ENCODE results near the gene KCND3. TPM values are rescaled to one million over a fixed set of nuclear protein-coding genes. Genes with fewer than 3 reads are reported as not detected.

Gene KCND3
- total and polyA plus RNA-seq, 2 donors from 2014 or later: 1.2 to 12.6 TPM

DNA sequence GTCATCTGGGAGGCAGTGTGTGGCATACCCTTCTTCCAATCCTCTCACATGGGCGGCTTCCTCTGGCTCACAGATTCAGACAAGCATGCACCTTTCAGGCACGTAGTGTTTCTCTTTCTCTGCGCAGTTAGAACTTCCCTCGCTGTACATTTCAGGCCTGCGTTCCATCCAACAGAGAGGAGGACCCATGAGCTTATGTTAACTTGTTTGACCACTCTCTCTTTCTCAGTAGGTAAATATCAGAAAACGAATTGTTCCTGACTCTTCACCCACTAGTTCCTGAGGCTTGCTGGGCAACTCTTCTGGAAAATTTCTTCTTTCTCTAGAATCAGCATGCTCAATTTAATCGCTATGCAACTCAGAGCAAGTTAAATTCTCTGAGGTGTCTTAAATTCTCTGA, 148.3 kb downstream of the KCND3 start:
- H3K36me3 ChIP-seq (ENCODE audit: control insufficient read depth in 2 of 3, insufficient read depth in 3 of 3, low read length in 3 of 3): no peaks in the 10 kb centered on the region
- H3K4me3 ChIP-seq (ENCODE audit: low read length in 3 of 3): no peak overlapping the region
- FAIRE-seq: no peak
- TF ChIP-seq, protein P1, sequence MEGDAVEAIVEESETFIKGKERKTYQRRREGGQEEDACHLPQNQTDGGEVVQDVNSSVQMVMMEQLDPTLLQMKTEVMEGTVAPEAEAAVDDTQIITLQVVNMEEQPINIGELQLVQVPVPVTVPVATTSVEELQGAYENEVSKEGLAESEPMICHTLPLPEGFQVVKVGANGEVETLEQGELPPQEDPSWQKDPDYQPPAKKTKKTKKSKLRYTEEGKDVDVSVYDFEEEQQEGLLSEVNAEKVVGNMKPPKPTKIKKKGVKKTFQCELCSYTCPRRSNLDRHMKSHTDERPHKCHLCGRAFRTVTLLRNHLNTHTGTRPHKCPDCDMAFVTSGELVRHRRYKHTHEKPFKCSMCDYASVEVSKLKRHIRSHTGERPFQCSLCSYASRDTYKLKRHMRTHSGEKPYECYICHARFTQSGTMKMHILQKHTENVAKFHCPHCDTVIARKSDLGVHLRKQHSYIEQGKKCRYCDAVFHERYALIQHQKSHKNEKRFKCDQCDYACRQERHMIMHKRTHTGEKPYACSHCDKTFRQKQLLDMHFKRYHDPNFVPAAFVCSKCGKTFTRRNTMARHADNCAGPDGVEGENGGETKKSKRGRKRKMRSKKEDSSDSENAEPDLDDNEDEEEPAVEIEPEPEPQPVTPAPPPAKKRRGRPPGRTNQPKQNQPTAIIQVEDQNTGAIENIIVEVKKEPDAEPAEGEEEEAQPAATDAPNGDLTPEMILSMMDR (IDR thresholded peaks at IDR 0.05; ENCODE audit: borderline replicate concordance, extremely low read depth, insufficient read depth): no peak
- no peaks in the 10 kb centered on the region for H3K4me1 ChIP-seq (ENCODE audit: control insufficient read depth in 2 of 3, insufficient read depth in 2 of 3, low read depth in 1 of 3, low read length in 3 of 3)
- DNase-seq: no peak
- H3K9ac ChIP-seq (ENCODE audit: low read length in 3 of 3): no peak overlapping the region
- H3K9me3 ChIP-seq (ENCODE audit: control insufficient read depth in 2 of 3, insufficient read depth in 1 of 3, low read length in 3 of 3): no peaks in the 10 kb centered on the region
- H3K27me3 ChIP-seq (ENCODE audit: control insufficient read depth, insufficient read depth, low read length): no peaks in the 10 kb centered on the region
- intact Hi-C loops (cut with DNase I): no loop called here
- no peak overlapping the region for H3K27ac ChIP-seq (ENCODE audit: low read depth in 2 of 2, low read length in 2 of 2)

DNA sequence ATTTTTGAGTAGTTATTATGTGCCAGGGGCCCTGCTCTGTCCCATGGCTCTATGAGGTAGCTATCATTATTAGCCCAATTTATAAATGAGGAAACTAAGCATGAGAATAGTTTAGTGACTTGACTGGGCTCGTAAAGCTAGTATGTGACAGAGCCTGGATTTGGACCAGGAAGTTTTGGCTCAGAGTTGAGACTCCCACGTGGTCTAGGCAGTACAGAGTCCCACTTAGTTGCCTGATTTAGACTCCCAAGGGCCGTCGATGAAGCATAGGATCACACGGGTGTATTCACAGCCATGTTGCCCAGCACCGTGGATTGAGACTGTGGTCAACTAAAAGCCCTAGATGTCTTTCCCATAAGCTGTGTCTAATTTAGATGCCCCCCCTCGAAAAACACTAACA, 152.1 kb downstream of the KCND3 start:
- H3K9ac ChIP-seq (ENCODE audit: low read length in 3 of 3): no peak overlapping the region
- DNase-seq (no peak), FAIRE-seq (no peak)
- no peaks in the 10 kb centered on the region for H3K27me3 ChIP-seq (ENCODE audit: control insufficient read depth, insufficient read depth, low read length)
- no peak overlapping the region for H3K27ac ChIP-seq (ENCODE audit: low read depth in 2 of 2, low read length in 2 of 2)
- H3K36me3 ChIP-seq (ENCODE audit: control insufficient read depth in 2 of 3, insufficient read depth in 3 of 3, low read length in 3 of 3): no peaks in the 10 kb centered on the region
- TF ChIP-seq, protein P1 (IDR thresholded peaks at IDR 0.05; ENCODE audit: borderline replicate concordance, extremely low read depth, insufficient read depth): no peak
- H3K4me3 ChIP-seq (ENCODE audit: low read length in 3 of 3): no peak overlapping the region
- intact Hi-C loops (cut with DNase I): no loop called here
- H3K9me3 ChIP-seq (ENCODE audit: control insufficient read depth in 2 of 3, insufficient read depth in 1 of 3, low read length in 3 of 3): no peaks in the 10 kb centered on the region
- H3K4me1 ChIP-seq (ENCODE audit: control insufficient read depth in 2 of 3, insufficient read depth in 2 of 3, low read depth in 1 of 3, low read length in 3 of 3): no peaks in the 10 kb centered on the region

DNA sequence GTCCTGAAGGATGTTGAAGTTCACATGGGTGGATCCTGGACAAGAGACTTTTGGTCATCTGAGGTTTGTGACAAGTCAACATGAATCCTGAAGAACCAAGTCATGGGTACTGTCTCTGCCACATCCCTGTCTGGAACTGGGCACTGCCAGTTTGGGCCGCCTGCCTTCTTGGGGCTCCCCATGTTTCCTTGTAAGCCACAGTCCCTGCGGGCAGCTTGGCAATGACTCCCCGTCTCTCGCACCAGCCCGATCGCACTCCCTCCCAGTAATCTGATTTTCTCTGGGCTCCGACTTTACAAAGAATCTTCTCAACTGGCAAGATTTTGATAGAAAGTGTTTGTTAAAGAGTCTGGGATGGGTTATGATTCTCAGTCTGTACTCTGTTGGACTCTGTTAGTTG, 153.4 kb downstream of the KCND3 start:
- Histone ChIP-seq H3K27ac (ENCODE audit: low read depth in 2 of 2, low read length in 2 of 2) (no peak overlapping the region), H3K9ac (ENCODE audit: low read length in 3 of 3) (no peak overlapping the region), H3K9me3 (ENCODE audit: control insufficient read depth in 2 of 3, insufficient read depth in 1 of 3, low read length in 3 of 3) (no peaks in the 10 kb centered on the region), H3K4me1 (ENCODE audit: control insufficient read depth in 2 of 3, insufficient read depth in 2 of 3, low read depth in 1 of 3, low read length in 3 of 3) (no peaks in the 10 kb centered on the region), H3K27me3 (ENCODE audit: control insufficient read depth, insufficient read depth, low read length) (no peaks in the 10 kb centered on the region), H3K4me3 (ENCODE audit: low read length in 3 of 3) (no peak overlapping the region), H3K36me3 (ENCODE audit: control insufficient read depth in 2 of 3, insufficient read depth in 3 of 3, low read length in 3 of 3) (no peaks in the 10 kb centered on the region)
- intact Hi-C loops (cut with DNase I): no loop called here
- TF ChIP-seq, protein P1 (IDR thresholded peaks at IDR 0.05; ENCODE audit: borderline replicate concordance, extremely low read depth, insufficient read depth): no peak
- no peak for FAIRE-seq
- DNase-seq: no peak

DNA sequence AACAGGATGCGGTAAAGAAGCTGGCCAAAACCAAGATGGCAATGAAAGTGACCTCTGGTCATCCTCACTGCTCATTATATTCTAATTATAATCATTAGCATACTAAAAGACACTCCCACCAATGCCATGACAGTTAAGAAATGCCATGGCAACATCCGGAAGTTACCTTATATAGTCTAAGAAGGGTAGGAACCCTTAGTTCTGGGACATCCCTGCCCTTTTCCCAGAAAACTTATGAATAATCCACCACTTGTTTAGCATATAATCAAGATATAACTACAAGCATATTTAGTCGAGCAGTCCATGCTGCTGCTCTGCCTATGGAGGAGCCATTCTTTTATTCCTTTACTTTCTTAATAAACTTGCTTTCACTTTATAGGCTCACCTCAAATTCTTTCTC, 154.0 kb downstream of the KCND3 start:
- H3K9me3 ChIP-seq (ENCODE audit: control insufficient read depth in 2 of 3, insufficient read depth in 1 of 3, low read length in 3 of 3): no peaks in the 10 kb centered on the region
- no peak for DNase-seq
- FAIRE-seq: no peak
- TF ChIP-seq, protein P1 (IDR thresholded peaks at IDR 0.05; ENCODE audit: borderline replicate concordance, extremely low read depth, insufficient read depth): no peak
- H3K4me3 ChIP-seq (ENCODE audit: low read length in 3 of 3): no peak overlapping the region
- H3K4me1 ChIP-seq (ENCODE audit: control insufficient read depth in 2 of 3, insufficient read depth in 2 of 3, low read depth in 1 of 3, low read length in 3 of 3): no peaks in the 10 kb centered on the region
- no peak overlapping the region for H3K27ac ChIP-seq (ENCODE audit: low read depth in 2 of 2, low read length in 2 of 2)
- intact Hi-C loops (cut with DNase I): no loop called here
- H3K36me3 ChIP-seq (ENCODE audit: control insufficient read depth in 2 of 3, insufficient read depth in 3 of 3, low read length in 3 of 3): no peaks in the 10 kb centered on the region
- H3K27me3 ChIP-seq (ENCODE audit: control insufficient read depth, insufficient read depth, low read length): no peaks in the 10 kb centered on the region
- H3K9ac ChIP-seq (ENCODE audit: low read length in 3 of 3): no peak overlapping the region

Data from kidney (tissue), 14 donors.